Measurements from ENCODE around the gene OR2D2. TPM values are rescaled to one million over a fixed set of nuclear protein-coding genes. Genes with fewer than 3 reads are reported as not detected.
A peak's percentile ranks its signal among the peaks of the same experiment; 100 is the strongest.
"Not testable (repeated sequence)": the region's sequence is repeated elsewhere in the genome, so short reads cannot be mapped to it uniquely, and the experiment has no call there.

OR2D2 gene
- total RNA-seq, 1 experiment from 2014 or later: not detected

- DNase-seq (ENCODE audit: low spot score): no peak
These were observed 9.5 kb downstream of the OR2D2 start for GRCh38 chr11:6882751-6883150.

GRCh38 chr11:6876914-6877313, 15.4 kb downstream of the OR2D2 start:
- no peak for DNase-seq (ENCODE audit: low spot score)

GRCh38 chr11:6876325-6876724, 16.0 kb downstream of the OR2D2 start, which contains the start of gene OR10A4:
Gene OR10A4 (plus strand): TSS chr11:6876625. CDS start chr11:6876648, 23 bp downstream.
- no peak for DNase-seq (ENCODE audit: low spot score)

- no peak for DNase-seq (ENCODE audit: low spot score)
These were observed 16.5 kb downstream of the OR2D2 start for GRCh38 chr11:6875761-6876160.

GRCh38 chr11:6871278-6871677, 21.0 kb downstream of the OR2D2 start:
- DNase-seq (ENCODE audit: low spot score): no peak

- DNase-seq (ENCODE audit: low spot score): no peak
These were observed 27.9 kb downstream of the OR2D2 start for GRCh38 chr11:6864438-6864837.

GRCh38 chr11:6862961-6863360, 29.3 kb downstream of the OR2D2 start, which contains the start of gene OR10A2:
Gene OR10A2 (plus strand): TSS chr11:6863057. CDS start chr11:6869755, 6,698 bp downstream.
- DNase-seq (ENCODE audit: low spot score): no peak

GRCh38 chr11:6856871-6857270, 35.4 kb downstream of the OR2D2 start:
- no peak for DNase-seq (ENCODE audit: low spot score)

- DNase-seq (ENCODE audit: low spot score): peak; percentile 58
These were observed 36.2 kb downstream of the OR2D2 start for GRCh38 chr11:6855971-6856541.

GRCh38 chr11:6854801-6855200, 37.5 kb downstream of the OR2D2 start:
- DNase-seq (ENCODE audit: low spot score): not testable (repeated sequence)

GRCh38 chr11:6850526-6850925, 41.8 kb downstream of the OR2D2 start:
- no peak for DNase-seq (ENCODE audit: low spot score)

- no peak for DNase-seq (ENCODE audit: low spot score)
These were observed 46.9 kb downstream of the OR2D2 start, which contains the start of gene OR10A5 for GRCh38 chr11:6845383-6845782. Gene OR10A5 (plus strand): TSS chr11:6845683. CDS start chr11:6845683, 0 bp downstream.

- DNase-seq (ENCODE audit: low spot score): peak; percentile 27
These were observed 47.9 kb downstream of the OR2D2 start for GRCh38 chr11:6844356-6844755.

GRCh38 chr11:6843670-6844069, 48.6 kb downstream of the OR2D2 start:
- no peak for DNase-seq (ENCODE audit: low spot score)

GRCh38 chr11:6841694-6842093, 50.6 kb downstream of the OR2D2 start:
- no peak for DNase-seq (ENCODE audit: low spot score)

Other genes starting within 250 kb of the OR2D2 start
- gene DCHS1, start 236.7 kb downstream of the OR2D2 start, total RNA-seq (2014; rRNA removed; shearing (Covaris generic)): 0.08 and 0.19 TPM in 2 replicates
- gene MRPL17, start 209.2 kb downstream of the OR2D2 start, total RNA-seq (2014; rRNA removed; shearing (Covaris generic)): 98.8 and 99.5 TPM in 2 replicates
- 0.06 and 0.84 TPM in 2 replicates for gene OR2AG2, start 120.5 kb downstream of the OR2D2 start, total RNA-seq (2014; rRNA removed; shearing (Covaris generic))
- not detected in 2 replicates for gene OR2AG1, start 109.5 kb downstream of the OR2D2 start, total RNA-seq (2014; rRNA removed; shearing (Covaris generic))
- 0.43 TPM in 1 of 2 replicates, not detected in the other for gene OR6A2, start 92.8 kb downstream of the OR2D2 start, total RNA-seq (2014; rRNA removed; shearing (Covaris generic))
- not detected in 2 replicates for gene OR10A5, start 46.8 kb downstream of the OR2D2 start, total RNA-seq (2014; rRNA removed; shearing (Covaris generic))
- gene OR10A2, start 29.4 kb downstream of the OR2D2 start, total RNA-seq (2014; rRNA removed; shearing (Covaris generic)): not detected in 2 replicates
- not detected in 2 replicates for gene OR10A4, start 15.9 kb downstream of the OR2D2 start, total RNA-seq (2014; rRNA removed; shearing (Covaris generic))
- gene OR2D3, start 28.5 kb upstream of the OR2D2 start, total RNA-seq (2014; rRNA removed; shearing (Covaris generic)): not detected in 2 replicates
- gene ZNF215, start 33.9 kb upstream of the OR2D2 start, total RNA-seq (2014; rRNA removed; shearing (Covaris generic)): 10.7 TPM in 2 replicates
- gene ZNF214, start 127.8 kb upstream of the OR2D2 start, total RNA-seq (2014; rRNA removed; shearing (Covaris generic)): 5.5 and 9.3 TPM in 2 replicates
- gene NLRP14, start 128.0 kb upstream of the OR2D2 start, total RNA-seq (2014; rRNA removed; shearing (Covaris generic)): 0.08 and 0.19 TPM in 2 replicates
- not detected in 2 replicates for gene RBMXL2, start 196.5 kb upstream of the OR2D2 start, total RNA-seq (2014; rRNA removed; shearing (Covaris generic))

Measured in H4 (cell line).